HCT116 (cell line): ENCODE data around the gene NCAPG2. TPM values are rescaled to one million over a fixed set of nuclear protein-coding genes. Genes with fewer than 3 reads are reported as not detected.

Source experiments
- ATAC-seq: fragments of 200-7000 bp; cut with Tn5 transposase; 2 replicates; pipeline ENCODE4 v1.9.1; 2020; ENCODE audit warnings: mild to moderate bottlenecking, moderate library complexity
- BruUV-seq: library from RNA; stranded (reverse); fragments of 400-500 nt; replicated peaks from 2 replicates; lab custom pipeline; 2021; lab: Mats Ljungman, UMichigan
- CTCF ChIA-PET: fragments of 300-600 bp; sonication (Branson Sonifier 250); formaldehyde crosslinking; loops from one replicate; lab custom pipeline; 2021; ENCODE audit warnings: antibody characterized with exemption; lab: Charles Lee
- POLR2A ChIA-PET: fragments of 300-600, 350-600 bp; sonication (Branson Sonifier 250); formaldehyde crosslinking; loops from one replicate; lab custom pipeline; 2021; ENCODE audit warnings: antibody characterized with exemption; lab: Charles Lee
- RAD21 ChIA-PET, 2 experiments: fragments of 300-600 bp; sonication (Branson Sonifier 250); formaldehyde crosslinking; loops; one replicate each; lab custom pipeline; 2023; ENCODE audit warnings: low total read pairs in 2 of 2; ENCODE audit not compliant: uncharacterized antibody in 2 of 2, unreplicated experiment in 2 of 2, low non-redundant PET in 1 of 2; lab: Charles Lee
- DNase-seq: peaks from one replicate; pipeline ENCODE4 v3.0.0-alpha.2; 2010; ENCODE audit warnings: low read depth, low spot score
- H2AFZ ChIP-seq: fragments of 200-600 bp; shearing (Covaris generic), sonication (generic); 2 replicates; pipeline ENCODE4 v1.6.1; 2017; ENCODE audit warnings: low read depth, mixed run types, mixed read lengths, antibody characterized with exemption, low read length; ENCODE audit not compliant: poor library complexity, severe bottlenecking
- H3K27ac ChIP-seq: 2 replicates; pipeline ENCODE4 v1.5.1; 2012; ENCODE audit warnings: low read depth, low read length
- H3K27me3 ChIP-seq: fragments of 200-600 bp; sonication (generic); 2 replicates; pipeline ENCODE4 v1.6.1; 2016; ENCODE audit warnings: mixed run types, low read length, mixed read lengths; ENCODE audit not compliant: insufficient read depth
- H3K36me3 ChIP-seq, 2 experiments: fragments of 200-500 bp in 1 of 2; fragments of 200-600 bp in 1 of 2; sonication (Bioruptor generic) in 1 of 2; sonication (generic) in 1 of 2; 2 replicates each; pipeline versions ENCODE4 v1.5.1 to v1.6.1; 2014 to 2016; ENCODE audit warnings: low read length in 2 of 2, inconsistent platforms in 1 of 2, mixed read lengths in 1 of 2, mixed run types in 1 of 2; ENCODE audit not compliant: insufficient read depth in 2 of 2, control insufficient read depth in 1 of 2
- H3K4me1 ChIP-seq, 2 experiments: fragments of 200-600 bp in 1 of 2; sonication (generic) in 1 of 2; 2 replicates each; pipeline versions ENCODE4 v1.5.1 to v1.6.1; 2012 to 2017; ENCODE audit warnings: low read length in 2 of 2, inconsistent platforms in 1 of 2, mild to moderate bottlenecking in 1 of 2, mixed read lengths in 1 of 2, mixed run types in 1 of 2, moderate library complexity in 1 of 2; ENCODE audit not compliant: insufficient read depth in 2 of 2, control insufficient read depth in 1 of 2
- H3K4me2 ChIP-seq: fragments of 200-600 bp; sonication (generic); 2 replicates; pipeline ENCODE4 v1.6.1; 2017; ENCODE audit warnings: mixed run types, low read length, mixed read lengths
- H3K4me3 ChIP-seq, 2 experiments: fragments of 200-600 bp in 1 of 2; sonication (generic) in 1 of 2; replicated peaks in 1 of 2; 2 replicates each; pipeline ENCODE4 v1.5.1; 2011 to 2016; ENCODE audit warnings: low read length in 2 of 2, control low read depth in 1 of 2, low read depth in 1 of 2, mild to moderate bottlenecking in 1 of 2, mixed read lengths in 1 of 2, mixed run types in 1 of 2
- H3K79me2 ChIP-seq: fragments of 200-600 bp; sonication (generic); 2 replicates; pipeline ENCODE4 v1.6.1; 2017; ENCODE audit warnings: mild to moderate bottlenecking, mixed run types, low read length, moderate library complexity, mixed read lengths; ENCODE audit not compliant: insufficient read depth
- H3K9ac ChIP-seq: fragments of 200-600 bp; sonication (generic); 2 replicates; pipeline ENCODE4 v1.6.1; 2016; ENCODE audit warnings: low read length, mixed read lengths
- H3K9me2 ChIP-seq: fragments of 200-600 bp; sonication (generic), shearing (Covaris generic); 2 replicates; pipeline ENCODE4 v1.6.1; 2017; ENCODE audit warnings: mixed run types, mild to moderate bottlenecking, moderate library complexity; ENCODE audit not compliant: insufficient read depth
- H3K9me3 ChIP-seq, 2 experiments: fragments of 200-500 bp in 1 of 2; fragments of 200-600 bp in 1 of 2; sonication (Bioruptor generic) in 1 of 2; sonication (generic) in 1 of 2; 2 replicates each; pipeline ENCODE4 v1.6.1; 2014 to 2017; ENCODE audit warnings: low read length in 2 of 2, mixed read lengths in 2 of 2, inconsistent platforms in 1 of 2, low read depth in 1 of 2, mild to moderate bottlenecking in 1 of 2, mixed run types in 1 of 2, moderate library complexity in 1 of 2; ENCODE audit not compliant: control insufficient read depth in 1 of 2, insufficient read depth in 1 of 2
- H4K20me1 ChIP-seq: fragments of 200-600 bp; sonication (generic), shearing (Covaris generic); 2 replicates; pipeline ENCODE4 v1.6.1; 2017; ENCODE audit warnings: mixed run types, mild to moderate bottlenecking, moderate library complexity; ENCODE audit not compliant: insufficient read depth
- CTCF ChIP-seq, 3 experiments: fragments of 200-600 bp in 1 of 3; sonication (generic) in 1 of 3; IDR thresholded peaks in 2 of 3; conservative IDR thresholded peaks in 1 of 3; 2 replicates each; pipeline ENCODE4 v1.5.1; 2012 to 2017; ENCODE audit warnings: low read depth in 2 of 3, low read length in 2 of 3, antibody characterized with exemption in 1 of 3, borderline replicate concordance in 1 of 3, control low read depth in 1 of 3, mild to moderate bottlenecking in 1 of 3, mixed read lengths in 1 of 3, mixed run types in 1 of 3, moderate library complexity in 1 of 3; ENCODE audit not compliant: insufficient read depth in 1 of 3
- EGR1 ChIP-seq: IDR thresholded peaks from 2 replicates; pipeline ENCODE4 v1.6.1; 2012; ENCODE audit warnings: low read depth
- FOSL1 ChIP-seq: IDR thresholded peaks from 2 replicates; pipeline ENCODE4 v1.6.1; 2012; ENCODE audit warnings: low read depth
- JUND ChIP-seq: IDR thresholded peaks from 2 replicates; pipeline ENCODE4 v1.6.1; 2012
- MAX ChIP-seq: IDR thresholded peaks from 2 replicates; pipeline ENCODE4 v1.6.1; 2012
- REST ChIP-seq: IDR thresholded peaks from 2 replicates; pipeline ENCODE4 v1.6.1; 2012; ENCODE audit warnings: low read depth
- SP1 ChIP-seq: IDR thresholded peaks from 2 replicates; pipeline ENCODE4 v1.6.1; 2012; ENCODE audit warnings: low read depth
- SRF ChIP-seq: IDR thresholded peaks from 2 replicates; pipeline ENCODE4 v1.6.1; 2012; ENCODE audit warnings: low read depth
- TCF7L2 ChIP-seq: IDR thresholded peaks from 2 replicates; pipeline ENCODE4 v1.7.0; 2011; ENCODE audit warnings: borderline replicate concordance, inconsistent platforms; ENCODE audit not compliant: insufficient read depth, insufficient read length; ENCODE audit errors: extremely low read depth
- YY1 ChIP-seq: IDR thresholded peaks from 2 replicates; pipeline ENCODE4 v1.6.1; 2011; ENCODE audit warnings: low read length, low read depth, moderate library complexity, mild to moderate bottlenecking; ENCODE audit not compliant: insufficient replicate concordance; ENCODE audit errors: extremely low read depth
- ZBTB33 ChIP-seq: IDR thresholded peaks from 2 replicates; pipeline ENCODE4 v1.6.1; 2011; ENCODE audit warnings: mild to moderate bottlenecking, low read length, moderate library complexity; ENCODE audit not compliant: insufficient replicate concordance; ENCODE audit errors: extremely low read depth
- ZFX ChIP-seq: fragments of 450-650 bp; IDR thresholded peaks from 2 replicates; pipeline ENCODE4 v1.6.1; 2017
- ZNF274 ChIP-seq: fragments of 200-500 bp; sonication (Bioruptor generic); IDR thresholded peaks from 2 replicates; pipeline ENCODE4 v1.6.1; 2014; ENCODE audit warnings: mild to moderate bottlenecking, low read depth, low read length, inconsistent platforms
- intact Hi-C: fragments of 100-400 bp; cut with micrococcal nuclease; formaldehyde crosslinking; loops from 2 replicates; pipeline ENCODE4 v1.10.0; 2022
- total RNA-seq: library from RNA; stranded (reverse); gene quantifications from one replicate; pipeline ENCODE4 v1.2.1, GENCODE V29; 2021; ENCODE audit not compliant: unreplicated experiment

NCAPG2 gene
- total RNA-seq, 1 experiment from 2014 or later, result 73.1 TPM

- Histone ChIP-seq H4K20me1 (no peaks in the 10 kb centered on the region), H3K27ac (no peak overlapping the region), H3K79me2 (no peaks in the 10 kb centered on the region), H3K4me2 (no peak overlapping the region), H2AFZ (no peak overlapping the region), H3K9me3 (no peaks in the 10 kb centered on the region), H3K4me3 (no peak overlapping the region), H3K9me2 (no peaks in the 10 kb centered on the region), H3K9ac (no peak overlapping the region), H3K36me3 (peaks cover 15% of the 10 kb centered on the region in 2 experiments; a peak in 3 of 4 replicates), H3K4me1 (no peaks in the 10 kb centered on the region), H3K27me3 (no peaks in the 10 kb centered on the region)
- intact Hi-C loops, result no loop called here
- DNase-seq (no peak), ATAC-seq (no peak)
- POLR2A ChIA-PET, result no interaction called here
- RAD21 ChIA-PET, result no interaction called here
- no TSS peak for BruUV-seq
- TF ChIP-seq YY1 (no peak), SRF (no peak), FOSL1 (no peak), ZFX (no peak), ZBTB33 (no peak)
- CTCF ChIA-PET, result no interaction called here
Observed at GRCh38 chr7:158751751-158752150, 47.1 kb upstream of the NCAPG2 start.

- no peak overlapping the region for H2AFZ ChIP-seq
- H3K79me2 ChIP-seq, result no peaks in the 10 kb centered on the region
- H3K4me3 ChIP-seq, result no peak overlapping the region
- ATAC-seq (no peak), DNase-seq (no peak)
- no TSS peak for BruUV-seq
- H3K36me3 ChIP-seq, result peaks cover 15 to 19% of the 10 kb centered on the region in 2 experiments; a peak in 3 of 4 replicates
- H3K27me3 ChIP-seq, result no peaks in the 10 kb centered on the region
- H3K4me2 ChIP-seq, result no peak overlapping the region
- POLR2A ChIA-PET, result no interaction called here
- intact Hi-C loops, result no loop called here
- H3K9me3 ChIP-seq, result no peaks in the 10 kb centered on the region
- CTCF ChIA-PET, result no interaction called here
- H3K9me2 ChIP-seq, result no peaks in the 10 kb centered on the region
- RAD21 ChIA-PET, result no interaction called here
- no peak overlapping the region for H3K27ac ChIP-seq
- H4K20me1 ChIP-seq, result no peaks in the 10 kb centered on the region
- no peaks in the 10 kb centered on the region for H3K4me1 ChIP-seq
- H3K9ac ChIP-seq, result no peak overlapping the region
- TF ChIP-seq YY1, result no peak
- no peak for TF ChIP-seq FOSL1
- TF ChIP-seq JUND, result no peak
- no peak for TF ChIP-seq SP1
- no peak for TF ChIP-seq EGR1
- no peak for TF ChIP-seq MAX
- no peak for TF ChIP-seq REST
- no peak for TF ChIP-seq CTCF (IDR thresholded peaks at IDR 0.05 in 2 of 3, conservative IDR thresholded peaks at IDR 0.05 in 1 of 3; ENCODE audit: borderline replicate concordance in 1 of 3, insufficient read depth in 1 of 3, low read depth in 2 of 3, low read length in 2 of 3)
- no peak for TF ChIP-seq TCF7L2
- TF ChIP-seq ZNF274, result no peak
Observed at GRCh38 chr7:158751199-158751598, 46.6 kb upstream of the NCAPG2 start.
